HepG2 (cell line): ENCODE measurements around the gene HNRNPUL2. TPM values are rescaled to one million over a fixed set of nuclear protein-coding genes. Genes with fewer than 3 reads are reported as not detected.

Experiments
- ARNTL ChIP-seq: sonication (generic); formaldehyde crosslinking; IDR thresholded peaks from 2 replicates; pipeline ENCODE4 v1.4.0; 2020; ENCODE audit warnings: mild to moderate bottlenecking, missing genetic modification reagents
- CHD2 ChIP-seq: IDR thresholded peaks from 2 replicates; pipeline ENCODE4 v1.6.1; 2011; ENCODE audit warnings: low read depth, low read length, improper control_type of control experiment
- CREM ChIP-seq, 2 experiments: sonication (generic) in 1 of 2; formaldehyde crosslinking in 1 of 2; IDR thresholded peaks; 2 replicates each; pipeline versions ENCODE4 v1.4.0 to v1.6.1; 2016 to 2020; ENCODE audit warnings: antibody characterized with exemption in 1 of 2, mild to moderate bottlenecking in 1 of 2, missing genetic modification reagents in 1 of 2
- GABPA ChIP-seq, 2 experiments: IDR thresholded peaks; 2 replicates each; pipeline ENCODE4 v1.6.1; 2011 to 2016; ENCODE audit warnings: low read depth in 2 of 2, low read length in 1 of 2, missing biosample characterization in 1 of 2, missing genetic modification characterization in 1 of 2
- GTF3A ChIP-seq: sonication (generic); formaldehyde crosslinking; conservative IDR thresholded peaks from 2 replicates; pipeline ENCODE4 v1.4.0; 2020; ENCODE audit warnings: mild to moderate bottlenecking, missing genetic modification reagents
- KDM3A ChIP-seq: IDR thresholded peaks from 2 replicates; pipeline ENCODE4 v1.6.1; 2018; ENCODE audit warnings: low read depth, missing compliant biosample characterization
- MEIS1 ChIP-seq: sonication (generic); formaldehyde crosslinking; IDR thresholded peaks from 2 replicates; pipeline ENCODE4 v1.9.0; 2021; ENCODE audit warnings: mild to moderate bottlenecking, missing genetic modification reagents, moderate library complexity, borderline replicate concordance
- NR2C2 ChIP-seq: sonication (generic); formaldehyde crosslinking; IDR thresholded peaks from 2 replicates; pipeline ENCODE4 v1.4.0; 2020; ENCODE audit warnings: missing genetic modification reagents, mild to moderate bottlenecking, moderate library complexity, borderline replicate concordance
- ONECUT2 ChIP-seq: sonication (generic); formaldehyde crosslinking; IDR thresholded peaks from 2 replicates; pipeline ENCODE4 v1.4.0; 2020; ENCODE audit warnings: missing genetic modification reagents
- RARG ChIP-seq: sonication (generic); formaldehyde crosslinking; IDR thresholded peaks from 2 replicates; pipeline ENCODE4 v1.4.0; 2020; ENCODE audit warnings: low read depth, mild to moderate bottlenecking, missing genetic modification reagents
- SALL1 ChIP-seq: sonication (generic); formaldehyde crosslinking; IDR thresholded peaks from 2 replicates; pipeline ENCODE4 v1.8.0; 2022; ENCODE audit warnings: mild to moderate bottlenecking, missing genetic modification reagents
- TAF1 ChIP-seq: sonication (generic); formaldehyde crosslinking; IDR thresholded peaks from 2 replicates; pipeline ENCODE4 v1.4.0; 2020; ENCODE audit warnings: missing genetic modification reagents
- polyA plus RNA-seq, 8 experiments: library from polyadenylated mRNA; depleted of rRNA in 3 of 8; stranded (reverse) in 7 of 8; unstranded in 1 of 8; fragments of >200 nt; fragmentation: Illumina TruSeq in 4 of 8; extraction: Trizol in 4 of 8; gene quantifications; 2 replicates each; pipeline versions ENCODE4 v1.2.1 to v1.2.3, GENCODE V29; 2011 to 2016; ENCODE audit warnings: low read depth in 4 of 8, missing spikeins in 1 of 8, mixed read lengths in 1 of 8; ENCODE audit not compliant: insufficient read depth in 1 of 8
- total RNA-seq, 5 experiments: library from RNA; depleted of rRNA; stranded (reverse); fragments of >200 nt; fragmentation: Illumina TruSeq; extraction: Trizol; gene quantifications; 2 replicates each; pipeline ENCODE4 v1.2.3, GENCODE V29; 2016; ENCODE audit warnings: low read depth in 1 of 5
- TF ChIP-seq, protein P1 (sequence below): sonication (generic); formaldehyde crosslinking; IDR thresholded peaks from 2 replicates; pipeline ENCODE4 v1.8.0; 2022; ENCODE audit warnings: missing genetic modification reagents, mild to moderate bottlenecking, borderline replicate concordance
- TF ChIP-seq, protein P2 (sequence below): sonication (generic); formaldehyde crosslinking; IDR thresholded peaks from 2 replicates; pipeline ENCODE4 v1.4.0; 2020; ENCODE audit warnings: missing genetic modification reagents
- TF ChIP-seq, protein P3 (sequence below), 2 experiments: sonication (generic) in 1 of 2; formaldehyde crosslinking in 1 of 2; IDR thresholded peaks; 2 replicates each; pipeline versions ENCODE4 v1.6.1 to v1.9.0; 2014 to 2022; ENCODE audit warnings: antibody characterized with exemption in 1 of 2, borderline replicate concordance in 1 of 2, inconsistent platforms in 1 of 2, low read depth in 1 of 2, missing genetic modification reagents in 1 of 2
- TF ChIP-seq, protein P4 (sequence below): IDR thresholded peaks from 2 replicates; pipeline ENCODE4 v1.6.1; 2016; ENCODE audit warnings: control low read depth
- TF ChIP-seq, protein P5 (sequence below): IDR thresholded peaks from 2 replicates; pipeline ENCODE4 v1.6.1; 2016; ENCODE audit warnings: low read depth, control low read depth

HNRNPUL2 gene
- total and polyA plus RNA-seq, 2 of the 13 experiments (the other 11 are each of a cell fraction or from before 2014, with no cell fraction given), result 8.4 to 9.6 TPM

DNA sequence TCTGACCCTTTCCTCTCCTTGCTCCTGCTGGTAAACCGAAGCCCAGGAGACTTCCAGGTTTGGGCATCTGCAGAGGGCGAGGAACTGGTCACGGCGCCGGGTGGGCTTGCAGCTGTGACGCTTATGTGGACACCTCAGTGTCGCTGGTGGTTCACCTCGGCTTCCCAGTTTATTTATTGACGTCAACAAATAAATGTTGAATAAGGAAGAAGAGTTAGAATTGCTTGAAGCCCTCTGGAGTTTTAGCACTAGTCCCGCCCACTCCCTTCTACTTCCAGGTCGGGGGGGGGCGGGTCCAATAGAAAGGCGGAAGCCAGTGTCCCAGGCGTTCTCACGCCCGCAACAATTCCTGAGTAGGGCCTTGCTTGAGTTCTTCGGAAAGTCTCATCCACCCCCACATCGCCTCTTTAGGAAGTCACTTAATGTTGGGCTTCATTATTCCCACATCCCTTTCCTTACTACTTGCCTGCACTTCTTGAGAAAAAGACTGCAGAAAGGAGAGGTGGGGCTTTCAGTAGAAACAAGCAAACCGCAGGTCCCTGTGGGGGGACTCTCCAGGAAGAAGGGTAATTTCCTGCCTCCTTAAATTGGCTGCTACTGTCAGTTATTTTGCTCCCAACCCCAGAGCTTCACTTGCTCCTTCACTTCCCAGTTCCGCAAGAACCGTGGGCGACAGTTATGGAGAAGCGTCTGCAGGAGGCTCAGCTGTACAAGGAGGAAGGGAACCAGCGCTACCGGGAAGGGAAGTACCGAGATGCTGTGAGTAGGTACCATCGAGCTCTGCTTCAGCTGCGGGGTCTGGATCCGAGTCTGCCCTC is 1.1 kb upstream of the HNRNPUL2 start, which contains the start of gene TTC9C (continued):
- TF ChIP-seq, protein P1, sequence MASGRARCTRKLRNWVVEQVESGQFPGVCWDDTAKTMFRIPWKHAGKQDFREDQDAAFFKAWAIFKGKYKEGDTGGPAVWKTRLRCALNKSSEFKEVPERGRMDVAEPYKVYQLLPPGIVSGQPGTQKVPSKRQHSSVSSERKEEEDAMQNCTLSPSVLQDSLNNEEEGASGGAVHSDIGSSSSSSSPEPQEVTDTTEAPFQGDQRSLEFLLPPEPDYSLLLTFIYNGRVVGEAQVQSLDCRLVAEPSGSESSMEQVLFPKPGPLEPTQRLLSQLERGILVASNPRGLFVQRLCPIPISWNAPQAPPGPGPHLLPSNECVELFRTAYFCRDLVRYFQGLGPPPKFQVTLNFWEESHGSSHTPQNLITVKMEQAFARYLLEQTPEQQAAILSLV, result peak; percentile 37; the same call in 1 of the 2 replicates
- TF ChIP-seq GTF3A (CRISPR knock-in tag) (0 out of 2 replicates have a peak, but pooled peaks have one; percentile 39), CREM (IDR thresholded peaks at IDR 0.05) (peak; percentile 19), CREM (CRISPR knock-in tag; IDR thresholded peaks at IDR 0.05) (no peak), CHD2 (no peak), RARG (CRISPR knock-in tag) (no peak), SALL1 (CRISPR knock-in tag) (peak; percentile 49), GABPA (IDR thresholded peaks at IDR 0.05; ENCODE audit: low read depth, low read length) (peak; percentile 79), GABPA (CRISPR knock-in tag; IDR thresholded peaks at IDR 0.05; ENCODE audit: low read depth) (peak; percentile 95), MEIS1 (0 out of 2 replicates have a peak, but pooled peaks have one; percentile 24), ONECUT2 (CRISPR knock-in tag) (peak; percentile 42; the same call in 1 of the 2 replicates), ARNTL (CRISPR knock-in tag) (0 out of 2 replicates have a peak, but pooled peaks have one; percentile 17), TAF1 (CRISPR knock-in tag) (peak; percentile 34; the same call in 1 of the 2 replicates), NR2C2 (CRISPR knock-in tag) (peak; percentile 99), KDM3A (CRISPR knock-in tag) (no peak)
- TF ChIP-seq, protein P2, sequence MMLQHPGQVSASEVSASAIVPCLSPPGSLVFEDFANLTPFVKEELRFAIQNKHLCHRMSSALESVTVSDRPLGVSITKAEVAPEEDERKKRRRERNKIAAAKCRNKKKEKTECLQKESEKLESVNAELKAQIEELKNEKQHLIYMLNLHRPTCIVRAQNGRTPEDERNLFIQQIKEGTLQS (CRISPR knock-in tag), result 0 out of 2 replicates have a peak, but pooled peaks have one; percentile 15
- TF ChIP-seq, protein P3, sequence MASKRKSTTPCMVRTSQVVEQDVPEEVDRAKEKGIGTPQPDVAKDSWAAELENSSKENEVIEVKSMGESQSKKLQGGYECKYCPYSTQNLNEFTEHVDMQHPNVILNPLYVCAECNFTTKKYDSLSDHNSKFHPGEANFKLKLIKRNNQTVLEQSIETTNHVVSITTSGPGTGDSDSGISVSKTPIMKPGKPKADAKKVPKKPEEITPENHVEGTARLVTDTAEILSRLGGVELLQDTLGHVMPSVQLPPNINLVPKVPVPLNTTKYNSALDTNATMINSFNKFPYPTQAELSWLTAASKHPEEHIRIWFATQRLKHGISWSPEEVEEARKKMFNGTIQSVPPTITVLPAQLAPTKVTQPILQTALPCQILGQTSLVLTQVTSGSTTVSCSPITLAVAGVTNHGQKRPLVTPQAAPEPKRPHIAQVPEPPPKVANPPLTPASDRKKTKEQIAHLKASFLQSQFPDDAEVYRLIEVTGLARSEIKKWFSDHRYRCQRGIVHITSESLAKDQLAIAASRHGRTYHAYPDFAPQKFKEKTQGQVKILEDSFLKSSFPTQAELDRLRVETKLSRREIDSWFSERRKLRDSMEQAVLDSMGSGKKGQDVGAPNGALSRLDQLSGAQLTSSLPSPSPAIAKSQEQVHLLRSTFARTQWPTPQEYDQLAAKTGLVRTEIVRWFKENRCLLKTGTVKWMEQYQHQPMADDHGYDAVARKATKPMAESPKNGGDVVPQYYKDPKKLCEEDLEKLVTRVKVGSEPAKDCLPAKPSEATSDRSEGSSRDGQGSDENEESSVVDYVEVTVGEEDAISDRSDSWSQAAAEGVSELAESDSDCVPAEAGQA (IDR thresholded peaks at IDR 0.05; ENCODE audit: low read depth), result 0 out of 2 replicates have a peak, but pooled peaks have one; percentile 37
- TF ChIP-seq, protein P3 (CRISPR knock-in tag; IDR thresholded peaks at IDR 0.05; ENCODE audit: borderline replicate concordance), result no peak
- TF ChIP-seq, protein P4, sequence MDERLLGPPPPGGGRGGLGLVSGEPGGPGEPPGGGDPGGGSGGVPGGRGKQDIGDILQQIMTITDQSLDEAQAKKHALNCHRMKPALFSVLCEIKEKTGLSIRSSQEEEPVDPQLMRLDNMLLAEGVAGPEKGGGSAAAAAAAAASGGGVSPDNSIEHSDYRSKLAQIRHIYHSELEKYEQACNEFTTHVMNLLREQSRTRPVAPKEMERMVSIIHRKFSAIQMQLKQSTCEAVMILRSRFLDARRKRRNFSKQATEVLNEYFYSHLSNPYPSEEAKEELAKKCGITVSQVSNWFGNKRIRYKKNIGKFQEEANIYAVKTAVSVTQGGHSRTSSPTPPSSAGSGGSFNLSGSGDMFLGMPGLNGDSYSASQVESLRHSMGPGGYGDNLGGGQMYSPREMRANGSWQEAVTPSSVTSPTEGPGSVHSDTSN (CRISPR knock-in tag), result 0 out of 2 replicates have a peak, but pooled peaks have one; percentile 10
- TF ChIP-seq, protein P5, sequence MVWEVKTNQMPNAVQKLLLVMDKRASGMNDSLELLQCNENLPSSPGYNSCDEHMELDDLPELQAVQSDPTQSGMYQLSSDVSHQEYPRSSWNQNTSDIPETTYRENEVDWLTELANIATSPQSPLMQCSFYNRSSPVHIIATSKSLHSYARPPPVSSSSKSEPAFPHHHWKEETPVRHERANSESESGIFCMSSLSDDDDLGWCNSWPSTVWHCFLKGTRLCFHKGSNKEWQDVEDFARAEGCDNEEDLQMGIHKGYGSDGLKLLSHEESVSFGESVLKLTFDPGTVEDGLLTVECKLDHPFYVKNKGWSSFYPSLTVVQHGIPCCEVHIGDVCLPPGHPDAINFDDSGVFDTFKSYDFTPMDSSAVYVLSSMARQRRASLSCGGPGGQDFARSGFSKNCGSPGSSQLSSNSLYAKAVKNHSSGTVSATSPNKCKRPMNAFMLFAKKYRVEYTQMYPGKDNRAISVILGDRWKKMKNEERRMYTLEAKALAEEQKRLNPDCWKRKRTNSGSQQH, result peak; percentile 82
